Stimulated activated CD4-positive, alpha-beta T cell treated with anti-CD3 and anti-CD28 coated beads, Interleukin-2, amount 100 ng/mL, for 48 hours (primary cell): ENCODE results near the gene CEP126.

ENCODE experiments used
- DNase-seq, 2 donors: peaks; one replicate each; pipeline ENCODE4 v3.0.0-alpha.2; 2020

Gene CEP126

DNA sequence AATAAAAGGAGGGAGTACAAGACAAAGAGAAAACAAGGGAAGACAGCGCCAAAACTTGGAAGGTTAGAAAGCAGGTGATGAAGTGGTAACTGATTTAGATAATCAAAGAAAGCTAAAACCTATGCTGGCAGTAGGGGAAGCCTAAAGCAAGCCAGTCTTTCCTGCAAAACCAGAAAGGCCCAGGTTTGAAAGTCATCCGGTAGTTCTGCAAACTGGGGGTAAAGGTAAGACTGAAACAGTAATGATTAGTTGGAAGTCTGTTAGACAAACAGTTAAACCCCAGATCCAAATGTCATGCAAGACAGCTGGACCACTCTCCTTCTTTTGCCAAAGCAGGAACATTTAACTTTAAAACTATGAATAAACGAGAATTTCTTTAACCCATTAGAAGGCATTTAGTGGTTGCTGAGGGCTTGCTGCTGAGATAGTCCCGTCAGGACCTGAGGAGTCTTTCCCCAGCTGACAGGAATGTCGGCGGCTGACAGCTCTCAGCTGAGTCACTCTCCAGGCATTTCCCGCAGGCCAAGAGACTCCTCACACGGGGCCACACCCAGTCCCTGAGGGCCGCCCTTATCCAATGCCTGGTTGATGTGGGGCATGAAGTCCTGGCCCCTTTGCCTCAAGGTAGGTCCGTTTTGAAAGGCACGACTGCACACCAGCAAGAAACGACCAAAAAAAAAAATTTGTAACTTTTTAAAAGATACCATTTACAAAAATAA, 96.1 kb downstream of the CEP126 start:
- no peak for DNase-seq

DNA sequence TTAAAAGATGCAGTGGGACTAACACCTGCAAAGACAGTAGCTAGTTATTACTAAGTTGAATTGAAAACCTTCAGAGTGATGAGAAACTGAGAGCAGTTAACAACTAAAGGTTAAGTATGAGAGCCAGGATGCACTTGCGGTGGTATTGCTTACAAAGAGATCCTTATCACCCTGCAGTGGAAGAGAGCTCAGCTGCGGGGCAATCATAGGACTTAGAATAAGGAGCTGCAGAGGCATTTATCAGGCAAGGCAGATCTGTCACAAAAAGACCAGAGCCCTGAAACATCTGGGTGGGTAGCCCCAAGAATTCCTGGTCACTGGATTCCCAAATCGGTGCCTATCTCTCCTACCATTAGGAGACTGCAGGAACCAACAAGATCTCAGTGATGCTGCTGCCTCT, 98.1 kb downstream of the CEP126 start:
- no peak for DNase-seq

DNA sequence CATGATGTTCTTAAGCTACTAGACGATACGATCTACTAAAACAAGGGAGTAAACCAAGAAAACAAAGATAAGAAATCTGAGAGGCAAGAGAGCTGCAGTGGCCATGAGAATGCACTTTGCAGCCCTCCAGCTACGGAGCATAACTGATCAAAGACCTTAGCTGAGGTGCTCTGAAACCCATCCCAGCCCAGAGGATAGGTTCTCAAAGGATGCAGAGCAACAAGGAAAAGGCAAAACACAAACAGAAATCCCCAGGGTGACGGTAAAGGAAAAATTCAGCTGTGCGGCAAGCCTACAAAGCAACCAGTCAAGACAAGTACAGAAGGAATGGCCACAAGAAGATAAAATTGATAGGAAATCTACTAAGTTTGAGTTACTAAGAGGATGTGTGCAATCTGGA, 99.9 kb downstream of the CEP126 start:
- no peak for DNase-seq

DNA sequence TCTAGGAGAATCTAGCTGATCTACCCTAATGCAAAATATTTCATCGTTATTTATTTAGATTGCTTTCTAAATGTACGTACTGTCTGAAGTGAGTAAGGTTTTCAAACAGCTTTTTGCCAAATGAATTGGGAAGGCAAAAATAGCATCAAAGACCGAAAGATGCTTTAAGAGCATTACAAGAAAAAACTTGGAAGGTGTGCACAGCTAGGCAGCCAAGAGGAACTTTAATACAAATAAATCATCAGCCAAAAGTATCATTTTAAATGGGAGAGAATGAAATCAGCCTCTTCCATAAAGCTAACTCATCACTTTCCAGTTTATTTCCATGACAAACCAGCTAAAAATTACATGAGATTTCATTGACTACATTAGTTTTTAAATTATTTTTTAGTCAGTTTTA, 102.2 kb downstream of the CEP126 start:
- DNase-seq = no peak

DNA sequence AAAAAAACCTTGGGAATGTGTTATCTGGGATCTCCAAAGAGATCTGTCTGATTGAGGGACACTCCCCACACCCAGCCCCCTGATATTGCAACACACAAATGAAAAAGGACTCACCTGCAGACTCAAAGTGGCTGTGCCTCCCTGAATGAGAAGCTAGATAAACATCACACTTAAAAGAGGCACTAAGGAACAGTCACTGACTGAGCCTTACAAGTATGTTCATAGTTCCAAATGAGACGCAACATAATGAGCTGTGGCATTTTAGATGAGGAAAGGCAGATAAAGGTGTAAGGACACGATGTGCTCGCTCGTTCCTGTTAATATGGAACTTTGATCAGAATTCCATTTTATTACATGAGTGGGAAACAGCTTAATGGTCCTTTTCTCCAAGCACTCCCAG, 111.4 kb downstream of the CEP126 start:
- DNase-seq = no peak

DNA sequence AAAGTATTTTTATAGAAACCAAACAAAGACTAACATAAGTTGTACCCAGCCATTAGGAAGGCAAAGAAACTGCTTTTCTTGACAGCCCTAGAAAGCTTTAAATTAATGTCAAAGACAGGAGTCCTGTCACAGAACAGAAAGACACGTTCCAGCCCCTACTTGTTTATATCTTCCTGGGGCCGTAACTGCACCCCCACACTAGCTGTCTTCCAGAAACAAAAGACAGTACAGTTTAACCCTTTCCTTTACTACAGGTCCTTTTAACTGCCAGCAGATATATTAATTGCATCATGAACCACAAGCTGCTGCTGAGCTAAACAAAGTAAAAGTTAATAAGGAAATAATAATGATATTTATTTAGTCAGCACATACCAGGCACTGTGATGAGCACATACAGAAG, 112.1 kb downstream of the CEP126 start:
- no peak for DNase-seq

DNA sequence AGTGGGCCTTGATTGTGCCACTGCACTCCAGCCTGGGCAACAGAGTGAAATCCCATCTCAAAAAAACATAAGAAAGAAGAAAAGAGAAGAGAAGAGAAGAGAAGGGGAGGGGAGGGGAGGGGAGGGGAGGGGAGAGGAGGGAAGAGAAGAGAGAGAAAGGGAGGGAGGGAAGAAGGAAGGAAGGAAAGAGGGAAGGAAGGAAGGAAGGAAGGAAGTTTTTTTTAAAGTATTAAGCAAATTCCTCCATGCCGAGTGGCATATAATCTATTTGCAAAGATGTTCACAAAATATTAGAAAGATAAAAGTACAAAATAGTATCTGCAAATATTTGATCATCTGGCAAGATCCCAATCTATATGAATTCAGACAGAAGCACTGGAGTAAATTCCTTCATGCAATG, 121.9 kb downstream of the CEP126 start:
- DNase-seq = no peak

DNA sequence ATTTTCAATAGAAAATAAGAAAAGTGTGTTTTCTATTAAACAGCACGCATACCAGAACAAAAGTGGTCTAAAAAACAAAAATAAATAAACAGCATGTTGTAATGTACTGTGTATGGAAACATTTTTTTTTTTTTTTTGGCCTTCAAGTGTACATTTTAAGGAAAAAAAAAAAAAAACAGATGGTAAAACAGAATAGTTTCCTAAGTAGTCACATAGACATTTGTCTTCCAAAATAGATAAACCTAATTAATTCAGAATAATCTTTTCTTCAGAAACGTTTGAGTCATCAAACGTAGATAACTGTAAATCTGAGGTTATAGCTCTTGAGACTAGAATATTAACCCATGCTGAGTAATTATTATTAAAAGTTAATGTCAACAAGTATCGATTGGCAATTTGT, 132.0 kb downstream of the CEP126 start:
- no peak for DNase-seq

DNA sequence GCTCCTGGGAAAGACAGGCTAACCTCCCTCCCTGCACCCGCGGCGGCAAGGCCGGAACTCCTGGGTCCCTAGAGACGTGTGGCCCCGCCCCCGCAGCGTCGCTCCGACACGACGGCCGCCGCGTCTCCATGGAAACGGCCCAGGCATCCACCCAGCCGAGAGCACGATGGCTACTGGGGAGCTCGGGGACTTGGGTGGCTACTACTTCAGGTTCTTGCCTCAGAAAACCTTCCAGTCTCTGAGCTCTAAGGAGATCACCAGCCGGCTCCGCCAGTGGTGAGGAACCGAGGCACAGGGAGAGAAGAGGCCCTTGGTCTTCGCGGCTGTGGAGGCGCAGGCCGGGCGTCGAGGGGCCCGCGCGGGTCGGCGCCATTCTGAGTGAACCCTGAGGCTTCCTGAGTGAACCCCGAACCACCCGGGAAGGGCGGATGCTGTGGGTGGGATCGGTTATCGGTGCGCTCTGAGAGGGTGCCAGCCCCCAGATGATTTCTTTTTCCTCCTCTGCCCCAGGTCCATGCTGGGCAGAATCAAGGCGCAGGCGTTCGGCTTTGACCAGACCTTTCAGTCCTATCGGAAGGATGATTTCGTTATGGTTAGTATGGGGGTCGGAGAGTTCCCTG, 132.6 kb downstream of the CEP126 start, which contains the start of gene CFAP300:
TSS of gene CFAP300 (plus strand) at position 133 of the 620 bp plus-strand sequence. CDS start at position 167, 34 bp downstream.
- peak; percentile 37 to 51 for DNase-seq
